ENCODE data around the gene PSMC5. TPM values are rescaled to one million over a fixed set of nuclear protein-coding genes. Genes with fewer than 3 reads are reported as not detected.

Gene PSMC5
- total RNA-seq, 2 donors from 2014 or later: 144 to 161 TPM

GRCh38 chr17:63804328-63804727 lies 22.9 kb upstream of the PSMC5 start:
- H3K4me3 Mint-ChIP-seq: no peak overlapping the region
- H3K27me3 Mint-ChIP-seq (ENCODE audit: low read depth): no peaks in the 10 kb centered on the region
- peaks cover 18% of the 10 kb centered on the region for H3K4me1 Mint-ChIP-seq (ENCODE audit: low read depth)
- peak overlapping the region; percentile 25 for H3K27ac Mint-ChIP-seq
- ATAC-seq (replicated peaks in 1 of 2) (no peak), DNase-seq (no peak)
- H3K9me3 Mint-ChIP-seq: no peaks in the 10 kb centered on the region
- peaks cover 7 to 46% of the 10 kb centered on the region in 2 donors for H3K36me3 Mint-ChIP-seq (ENCODE audit: insufficient read depth in 2 of 2)

DNA sequence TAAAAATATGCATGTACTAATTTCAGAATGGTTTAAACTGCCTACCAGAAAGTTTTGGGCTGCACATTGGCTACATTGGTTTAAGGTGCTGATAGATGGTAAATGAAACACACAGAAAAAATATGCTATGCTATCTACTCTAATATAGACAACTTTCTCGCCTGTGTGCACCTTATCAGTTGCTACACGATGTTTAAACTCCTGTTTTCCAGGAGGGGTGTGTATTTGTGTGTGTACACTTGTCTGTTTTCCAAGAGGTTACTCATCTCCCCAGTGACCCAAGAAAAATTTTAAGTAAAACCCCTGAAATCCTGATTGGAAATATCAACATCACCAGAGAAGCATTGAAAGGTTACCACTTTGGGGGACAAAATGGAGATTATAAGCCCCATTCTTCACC lies 21.6 kb upstream of the PSMC5 start:
- peaks cover 6 to 47% of the 10 kb centered on the region in 2 donors for H3K36me3 Mint-ChIP-seq (ENCODE audit: insufficient read depth in 2 of 2)
- no peak for ATAC-seq (replicated peaks in 1 of 2)

DNA sequence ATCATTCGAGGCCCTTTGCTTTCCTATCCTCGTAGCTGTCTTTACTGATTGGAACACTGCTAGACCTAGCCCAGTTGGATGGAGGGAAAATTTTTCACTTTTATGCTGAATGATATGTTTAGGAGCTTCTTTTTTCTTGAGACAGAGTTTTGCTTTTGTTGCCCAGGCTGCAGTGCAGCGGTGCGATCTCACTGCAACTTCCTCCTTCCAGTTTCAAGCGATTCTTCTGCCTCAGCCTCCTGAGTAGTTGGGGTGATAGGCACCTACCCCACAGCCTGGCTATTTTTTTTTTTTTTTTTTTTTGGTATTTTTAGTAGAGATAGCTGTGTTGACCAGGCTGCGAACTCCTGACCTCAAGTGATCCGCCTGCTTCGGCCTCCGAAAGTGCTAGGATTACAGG lies 17.3 kb upstream of the PSMC5 start:
- Mint-ChIP-seq H3K4me1 (ENCODE audit: low read depth) (peaks cover 13% of the 10 kb centered on the region), H3K4me3 (no peak overlapping the region), H3K9me3 (no peaks in the 10 kb centered on the region), H3K27ac (no peak overlapping the region), H3K36me3 (ENCODE audit: insufficient read depth in 2 of 2) (peaks cover 6 to 43% of the 10 kb centered on the region in 2 donors), H3K27me3 (ENCODE audit: low read depth) (no peaks in the 10 kb centered on the region)
- ATAC-seq (replicated peaks in 1 of 2): no peak
- DNase-seq: no peak

More for the DNA sequence above, 21.6 kb upstream of the PSMC5 start:
- Mint-ChIP-seq H3K27ac (peak overlapping the region; percentile 74), H3K4me3 (no peak overlapping the region), H3K4me1 (ENCODE audit: low read depth) (peaks cover 18% of the 10 kb centered on the region), H3K27me3 (ENCODE audit: low read depth) (no peaks in the 10 kb centered on the region), H3K9me3 (no peaks in the 10 kb centered on the region)
- DNase-seq: no peak

DNA sequence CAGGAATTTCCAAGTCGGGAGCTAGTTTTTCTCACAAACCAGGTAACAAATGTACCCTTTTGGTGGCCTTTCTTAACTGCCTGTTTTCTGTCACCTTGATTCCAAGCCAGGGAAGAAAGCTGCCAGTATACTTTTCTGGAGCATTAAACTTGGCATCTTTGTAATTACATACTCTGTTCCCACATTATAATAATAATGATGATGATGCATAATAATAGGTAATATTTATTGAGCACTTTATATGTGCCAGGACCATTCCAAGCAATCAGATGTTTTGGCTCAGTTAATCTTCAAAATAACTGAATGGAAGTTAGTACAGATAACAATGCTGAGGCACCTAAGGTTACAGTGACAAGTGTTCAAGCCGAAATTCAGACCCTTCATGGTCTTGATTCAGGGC lies 11.1 kb upstream of the PSMC5 start:
- Mint-ChIP-seq H3K27me3 (ENCODE audit: low read depth) (no peaks in the 10 kb centered on the region), H3K4me1 (ENCODE audit: low read depth) (peaks cover 15% of the 10 kb centered on the region), H3K9me3 (no peaks in the 10 kb centered on the region), H3K36me3 (ENCODE audit: insufficient read depth in 2 of 2) (peaks cover 14 to 46% of the 10 kb centered on the region in 2 donors), H3K4me3 (no peak overlapping the region), H3K27ac (no peak overlapping the region)
- ATAC-seq (replicated peaks in 1 of 2): no peak
- no peak for DNase-seq

DNA sequence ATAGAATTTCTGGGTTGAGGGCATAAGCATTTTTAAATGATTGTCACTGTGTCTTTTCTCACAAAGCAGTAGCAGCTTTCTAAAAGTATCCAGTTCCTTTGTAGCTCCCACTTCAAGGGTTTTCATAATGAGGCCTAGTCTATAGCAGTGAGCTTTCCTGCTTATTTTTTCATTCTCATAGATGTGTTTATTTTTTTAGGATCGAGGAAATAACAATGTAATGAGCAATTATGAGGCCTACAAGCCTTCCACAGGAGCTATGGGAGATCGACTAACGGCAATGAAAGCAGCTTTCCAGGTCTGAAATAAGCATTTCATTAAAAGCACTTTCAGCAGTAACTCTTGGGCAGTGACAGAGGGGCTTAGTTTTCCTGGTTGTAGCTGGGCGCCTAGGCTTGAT lies 10.6 kb upstream of the PSMC5 start:
- DNase-seq (no peak), ATAC-seq (replicated peaks in 1 of 2) (no peak)
- Mint-ChIP-seq H3K9me3 (no peaks in the 10 kb centered on the region), H3K4me1 (ENCODE audit: low read depth) (peaks cover 15% of the 10 kb centered on the region), H3K4me3 (no peak overlapping the region), H3K27ac (peak overlapping the region; percentile 58), H3K27me3 (ENCODE audit: low read depth) (no peaks in the 10 kb centered on the region), H3K36me3 (ENCODE audit: insufficient read depth in 2 of 2) (peaks cover 14 to 47% of the 10 kb centered on the region in 2 donors)

- no peaks in the 10 kb centered on the region for H3K9me3 Mint-ChIP-seq
- DNase-seq: no peak
- H3K27ac Mint-ChIP-seq: peak overlapping the region; percentile 77
- H3K4me3 Mint-ChIP-seq: no peak overlapping the region
- H3K36me3 Mint-ChIP-seq (ENCODE audit: insufficient read depth in 2 of 2): peaks cover 14 to 51% of the 10 kb centered on the region in 2 donors
- H3K27me3 Mint-ChIP-seq (ENCODE audit: low read depth): no peaks in the 10 kb centered on the region
- peaks cover 24% of the 10 kb centered on the region for H3K4me1 Mint-ChIP-seq (ENCODE audit: low read depth)
- ATAC-seq (replicated peaks in 1 of 2): no peak
These were observed 9.4 kb upstream of the PSMC5 start for GRCh38 chr17:63817736-63818385.

- no peak for DNase-seq
- no peaks in the 10 kb centered on the region for H3K27me3 Mint-ChIP-seq (ENCODE audit: low read depth)
- no peaks in the 10 kb centered on the region for H3K9me3 Mint-ChIP-seq
- peak overlapping the region; percentile 87 for H3K27ac Mint-ChIP-seq
- peaks cover 36% of the 10 kb centered on the region for H3K4me1 Mint-ChIP-seq (ENCODE audit: low read depth)
- H3K4me3 Mint-ChIP-seq: no peak overlapping the region
- no peak for ATAC-seq (replicated peaks in 1 of 2)
- peaks cover 17 to 60% of the 10 kb centered on the region in 2 donors for H3K36me3 Mint-ChIP-seq (ENCODE audit: insufficient read depth in 2 of 2)
These were observed 8.1 kb upstream of the PSMC5 start for GRCh38 chr17:63819131-63819530.

GRCh38 chr17:63819585-63820537 lies 7.4 kb upstream of the PSMC5 start:
- no peak for ATAC-seq (replicated peaks in 1 of 2)
- no peak for DNase-seq
- Mint-ChIP-seq H3K27me3 (ENCODE audit: low read depth) (no peaks in the 10 kb centered on the region), H3K4me1 (ENCODE audit: low read depth) (peaks cover 43% of the 10 kb centered on the region), H3K9me3 (no peaks in the 10 kb centered on the region), H3K36me3 (ENCODE audit: insufficient read depth in 2 of 2) (peaks cover 21 to 61% of the 10 kb centered on the region in 2 donors), H3K4me3 (peak overlapping the region; percentile 33 to 58), H3K27ac (peak overlapping the region; percentile 80)

DNA sequence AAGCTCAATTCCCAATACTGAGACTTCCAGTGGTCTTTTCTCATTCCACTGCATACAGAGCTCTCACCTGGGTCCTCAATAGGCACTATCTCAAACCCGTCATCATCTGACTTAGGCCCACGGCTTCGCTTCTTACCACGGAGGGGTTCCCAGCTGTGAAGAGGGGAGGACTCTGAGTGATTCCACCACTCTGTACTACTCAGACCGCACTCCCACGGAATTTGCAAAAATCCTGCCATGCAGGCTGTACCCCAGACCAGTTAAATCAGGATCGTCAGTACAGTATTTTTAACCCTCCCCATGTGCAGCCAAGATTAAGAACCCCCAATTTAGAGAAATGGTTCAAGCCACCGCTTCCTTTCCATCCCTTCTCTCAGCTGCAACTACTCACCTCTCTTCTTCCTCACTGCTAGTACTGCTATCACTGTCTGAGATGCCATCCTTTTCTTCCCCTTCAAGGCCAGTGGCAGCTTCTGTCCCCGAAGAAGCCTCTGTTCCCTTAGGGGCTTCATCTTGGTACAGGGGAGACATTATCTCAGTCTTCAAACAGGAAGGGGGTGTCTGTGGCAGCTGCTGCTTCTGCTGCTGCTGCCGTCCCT lies 6.2 kb upstream of the PSMC5 start:
- DNase-seq (no peak), ATAC-seq (replicated peaks in 1 of 2) (peak; percentile 16 to 20)
- H3K4me3 Mint-ChIP-seq: peak overlapping the region in 1 of 2 donors; percentile 10
- no peaks in the 10 kb centered on the region for H3K9me3 Mint-ChIP-seq
- H3K27ac Mint-ChIP-seq: peak overlapping the region; percentile 52
- H3K4me1 Mint-ChIP-seq (ENCODE audit: low read depth): peaks cover 55% of the 10 kb centered on the region
- H3K27me3 Mint-ChIP-seq (ENCODE audit: low read depth): no peaks in the 10 kb centered on the region
- peaks cover 19 to 58% of the 10 kb centered on the region in 2 donors for H3K36me3 Mint-ChIP-seq (ENCODE audit: insufficient read depth in 2 of 2)

- DNase-seq (no peak), ATAC-seq (replicated peaks in 1 of 2) (no peak)
- Mint-ChIP-seq H3K9me3 (no peaks in the 10 kb centered on the region), H3K4me1 (ENCODE audit: low read depth) (peaks cover 62% of the 10 kb centered on the region), H3K4me3 (peak overlapping the region in 1 of 2 donors; percentile 7), H3K27me3 (ENCODE audit: low read depth) (no peaks in the 10 kb centered on the region), H3K36me3 (ENCODE audit: insufficient read depth in 2 of 2) (peaks cover 20 to 54% of the 10 kb centered on the region in 2 donors), H3K27ac (peak overlapping the region; percentile 71)
These were observed 5.4 kb upstream of the PSMC5 start for GRCh38 chr17:63821804-63822203.

DNA sequence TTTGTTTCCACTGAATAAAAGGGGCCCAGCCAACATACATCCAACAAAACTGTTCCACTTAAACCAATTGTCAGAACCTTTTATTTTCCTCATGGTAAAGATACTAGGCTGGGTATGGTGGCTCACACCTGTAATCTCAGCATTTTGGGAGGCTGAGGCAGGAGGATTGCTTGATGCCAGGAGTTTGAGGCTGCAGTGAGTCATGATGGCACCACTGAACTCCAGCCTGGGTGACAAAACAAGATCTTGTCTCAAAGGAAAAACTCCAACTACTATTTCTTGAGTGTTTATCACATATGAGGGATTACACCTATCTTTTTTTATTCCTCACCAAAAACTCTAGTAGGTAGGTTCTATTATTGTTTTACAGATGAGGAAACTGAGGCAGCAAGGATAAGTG lies 4.7 kb upstream of the PSMC5 start:
- Mint-ChIP-seq H3K4me3 (no peak overlapping the region), H3K27me3 (ENCODE audit: low read depth) (no peaks in the 10 kb centered on the region), H3K4me1 (ENCODE audit: low read depth) (peaks cover 63% of the 10 kb centered on the region), H3K27ac (peak overlapping the region; percentile 71), H3K36me3 (ENCODE audit: insufficient read depth in 2 of 2) (peaks cover 22 to 52% of the 10 kb centered on the region in 2 donors), H3K9me3 (no peaks in the 10 kb centered on the region)
- ATAC-seq (replicated peaks in 1 of 2): no peak
- DNase-seq: no peak

GRCh38 chr17:63823659-63824331 lies 3.4 kb upstream of the PSMC5 start:
- Mint-ChIP-seq H3K9me3 (no peaks in the 10 kb centered on the region), H3K4me3 (no peak overlapping the region), H3K4me1 (ENCODE audit: low read depth) (peaks cover 73% of the 10 kb centered on the region), H3K36me3 (ENCODE audit: insufficient read depth in 2 of 2) (peaks cover 18 to 44% of the 10 kb centered on the region in 2 donors), H3K27me3 (ENCODE audit: low read depth) (no peaks in the 10 kb centered on the region), H3K27ac (peak overlapping the region; percentile 26)
- ATAC-seq (replicated peaks in 1 of 2) (no peak), DNase-seq (no peak)

All from activated T-cell treated with anti-CD3 and anti-CD28 coated beads, Interleukin-2, amount 50 U/mL, for 72 hours (primary cell).